ENCODE data around the gene INSL3.

The INSL3 gene

DNA sequence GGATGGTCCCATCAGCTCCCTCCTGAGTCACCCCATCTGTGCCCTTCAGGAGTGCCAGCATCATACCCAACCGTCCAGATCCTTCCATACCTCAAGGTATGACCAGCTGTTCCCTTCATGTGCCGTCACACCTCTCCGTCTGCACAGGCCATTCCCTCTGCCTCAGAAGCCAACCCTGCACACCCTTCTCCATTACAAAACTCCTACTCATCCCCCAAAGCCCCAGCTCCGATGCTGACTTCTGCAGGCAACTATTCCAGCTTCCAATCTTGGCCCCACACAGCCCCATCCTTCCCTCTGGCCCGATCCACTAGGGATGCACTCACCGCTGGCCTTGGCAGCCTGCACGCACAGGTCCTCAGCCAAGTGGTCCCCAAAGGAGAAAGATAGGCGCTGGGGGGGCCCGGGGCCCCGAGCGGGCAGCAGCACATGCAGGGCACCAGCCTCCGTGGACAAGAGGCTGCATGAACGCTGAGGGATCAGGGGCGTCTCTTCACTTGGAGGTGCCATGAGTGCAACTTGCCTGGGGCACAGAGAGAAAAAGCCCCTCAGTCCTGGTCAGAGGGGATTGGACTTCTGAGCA is 22.7 kb upstream of the INSL3 start:
- no peaks in the 10 kb centered on the region for H3K36me3 ChIP-seq (ENCODE audit: control insufficient read depth in 1 of 2, insufficient read depth in 2 of 2, low read depth in 1 of 2, low read length in 2 of 2)
- no peak overlapping the region for H3K4me3 ChIP-seq (ENCODE audit: insufficient read depth in 1 of 2, low read depth in 1 of 2, low read length in 2 of 2)
- H3K79me1 ChIP-seq (replicated peaks; ENCODE audit: low read length, poor library complexity, severe bottlenecking) = no peaks in the 10 kb centered on the region
- WGBS = 89% methylated on average over 14 of the region's 14 CpGs
- no peak overlapping the region for H4K8ac ChIP-seq (ENCODE audit: low read length)
- no peak overlapping the region for H2AFZ ChIP-seq (ENCODE audit: low read depth, low read length)
- H2AK5ac ChIP-seq (ENCODE audit: low read length, severe bottlenecking) = no peak overlapping the region
- H3K4me1 ChIP-seq (ENCODE audit: control insufficient read depth, insufficient read depth, low read depth, low read length) = peaks cover 22% of the 10 kb centered on the region
- H3K9me3 ChIP-seq (ENCODE audit: control insufficient read depth, low read length) = no peaks in the 10 kb centered on the region
- no peak overlapping the region for H3K27ac ChIP-seq (ENCODE audit: low read length, poor library complexity, severe bottlenecking)
- no peak overlapping the region for H3K18ac ChIP-seq (ENCODE audit: low read depth in 1 of 2, low read length in 2 of 2)
- no peak overlapping the region for H2BK5ac ChIP-seq (ENCODE audit: low read depth, low read length, poor library complexity, severe bottlenecking)
- H3K4ac ChIP-seq (ENCODE audit: low read depth in 1 of 2, low read length in 2 of 2) = no peak overlapping the region
- H4K91ac ChIP-seq (ENCODE audit: low read length) = no peak overlapping the region
- H2BK15ac ChIP-seq (ENCODE audit: low read depth, poor library complexity, severe bottlenecking) = no peak overlapping the region
- H3K4me2 ChIP-seq (ENCODE audit: low read length, poor library complexity, severe bottlenecking) = no peak overlapping the region
- H3K9ac ChIP-seq (ENCODE audit: low read length) = no peak overlapping the region
- no peak overlapping the region for H2BK12ac ChIP-seq (ENCODE audit: low read length in 2 of 2)
- no peak overlapping the region for H3K14ac ChIP-seq (ENCODE audit: low read length in 2 of 2)
- DNase-seq = no peak
- H2BK120ac ChIP-seq (ENCODE audit: low read depth, low read length) = no peak overlapping the region
- no peak overlapping the region for H3K23ac ChIP-seq (ENCODE audit: low read length in 2 of 2)
- peaks cover 35 to 48% of the 10 kb centered on the region in 2 experiments for H3K27me3 ChIP-seq (ENCODE audit: control insufficient read depth in 1 of 2, insufficient read depth in 1 of 2, low read length in 2 of 2)

DNA sequence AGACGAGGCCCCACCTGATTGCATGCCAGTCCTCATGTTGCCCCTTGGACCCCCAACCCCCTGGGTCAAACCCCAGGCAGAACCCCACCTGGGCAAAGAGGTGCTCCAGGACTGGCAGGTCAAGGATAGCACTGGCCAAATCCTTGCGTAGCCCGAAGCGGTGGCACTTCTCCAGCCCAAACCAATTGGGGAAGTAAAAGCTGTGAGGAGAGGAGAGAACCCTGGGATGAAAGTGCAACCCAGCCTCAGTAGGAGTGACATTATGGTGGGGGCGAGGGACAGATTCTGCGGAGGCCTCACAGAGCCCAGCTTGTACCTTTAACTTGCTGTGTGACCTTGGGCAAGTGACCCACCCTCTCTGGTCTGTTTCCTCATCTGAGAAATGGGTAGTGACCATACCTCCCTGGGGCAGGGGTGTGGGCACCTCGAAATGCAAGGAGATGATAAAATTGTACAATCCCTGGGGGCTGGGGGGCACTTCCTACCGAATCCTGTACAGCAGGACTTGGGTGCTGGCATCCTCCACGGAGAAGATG is 22.0 kb upstream of the INSL3 start:
- no peak overlapping the region for H2AFZ ChIP-seq (ENCODE audit: low read depth, low read length)
- H3K9me3 ChIP-seq (ENCODE audit: control insufficient read depth, low read length) = no peaks in the 10 kb centered on the region
- H2BK12ac ChIP-seq (ENCODE audit: low read length in 2 of 2) = no peak overlapping the region
- no peak overlapping the region for H3K27ac ChIP-seq (ENCODE audit: low read length, poor library complexity, severe bottlenecking)
- no peak overlapping the region for H2BK15ac ChIP-seq (ENCODE audit: low read depth, poor library complexity, severe bottlenecking)
- H3K79me1 ChIP-seq (replicated peaks; ENCODE audit: low read length, poor library complexity, severe bottlenecking) = no peaks in the 10 kb centered on the region
- no peaks in the 10 kb centered on the region for H3K36me3 ChIP-seq (ENCODE audit: control insufficient read depth in 1 of 2, insufficient read depth in 2 of 2, low read depth in 1 of 2, low read length in 2 of 2)
- no peak overlapping the region for H3K9ac ChIP-seq (ENCODE audit: low read length)
- H2BK5ac ChIP-seq (ENCODE audit: low read depth, low read length, poor library complexity, severe bottlenecking) = no peak overlapping the region
- H3K4me2 ChIP-seq (ENCODE audit: low read length, poor library complexity, severe bottlenecking) = no peak overlapping the region
- no peak overlapping the region for H3K14ac ChIP-seq (ENCODE audit: low read length in 2 of 2)
- no peak overlapping the region for H2AK5ac ChIP-seq (ENCODE audit: low read length, severe bottlenecking)
- H4K91ac ChIP-seq (ENCODE audit: low read length) = no peak overlapping the region
- no peak overlapping the region for H3K4me3 ChIP-seq (ENCODE audit: insufficient read depth in 1 of 2, low read depth in 1 of 2, low read length in 2 of 2)
- H3K27me3 ChIP-seq (ENCODE audit: control insufficient read depth in 1 of 2, insufficient read depth in 1 of 2, low read length in 2 of 2) = peaks cover 35 to 51% of the 10 kb centered on the region in 2 experiments
- H3K4me1 ChIP-seq (ENCODE audit: control insufficient read depth, insufficient read depth, low read depth, low read length) = peaks cover 22% of the 10 kb centered on the region
- H3K4ac ChIP-seq (ENCODE audit: low read depth in 1 of 2, low read length in 2 of 2) = no peak overlapping the region
- DNase-seq = no peak
- no peak overlapping the region for H4K8ac ChIP-seq (ENCODE audit: low read length)
- H2BK120ac ChIP-seq (ENCODE audit: low read depth, low read length) = no peak overlapping the region
- no peak overlapping the region for H3K23ac ChIP-seq (ENCODE audit: low read length in 2 of 2)
- 84% methylated on average over 9 of the region's 9 CpGs for WGBS
- H3K18ac ChIP-seq (ENCODE audit: low read depth in 1 of 2, low read length in 2 of 2) = no peak overlapping the region

GRCh38 chr19:17842663-17843291 is 21.5 kb upstream of the INSL3 start:
- Histone ChIP-seq H3K4me3 (ENCODE audit: insufficient read depth in 1 of 2, low read depth in 1 of 2, low read length in 2 of 2) (peak overlapping the region; percentile 40 to 63), H3K79me1 (replicated peaks; ENCODE audit: low read length, poor library complexity, severe bottlenecking) (no peaks in the 10 kb centered on the region), H2BK5ac (ENCODE audit: low read depth, low read length, poor library complexity, severe bottlenecking) (no peak overlapping the region), H3K4me2 (ENCODE audit: low read length, poor library complexity, severe bottlenecking) (peak overlapping the region; percentile 62), H3K23ac (ENCODE audit: low read length in 2 of 2) (no peak overlapping the region), H2BK12ac (ENCODE audit: low read length in 2 of 2) (peak overlapping the region in 1 of 2 experiments; percentile 76), H2BK120ac (ENCODE audit: low read depth, low read length) (no peak overlapping the region), H4K8ac (ENCODE audit: low read length) (no peak overlapping the region), H3K27me3 (ENCODE audit: control insufficient read depth in 1 of 2, insufficient read depth in 1 of 2, low read length in 2 of 2) (peaks cover 37 to 51% of the 10 kb centered on the region in 2 experiments), H3K27ac (ENCODE audit: low read length, poor library complexity, severe bottlenecking) (no peak overlapping the region), H4K91ac (ENCODE audit: low read length) (peak overlapping the region; percentile 64), H3K4ac (ENCODE audit: low read depth in 1 of 2, low read length in 2 of 2) (no peak overlapping the region), H2AK5ac (ENCODE audit: low read length, severe bottlenecking) (no peak overlapping the region), H3K4me1 (ENCODE audit: control insufficient read depth, insufficient read depth, low read depth, low read length) (peaks cover 20% of the 10 kb centered on the region), H2AFZ (ENCODE audit: low read depth, low read length) (no peak overlapping the region), H2BK15ac (ENCODE audit: low read depth, poor library complexity, severe bottlenecking) (no peak overlapping the region), H3K9me3 (ENCODE audit: control insufficient read depth, low read length) (no peaks in the 10 kb centered on the region), H3K36me3 (ENCODE audit: control insufficient read depth in 1 of 2, insufficient read depth in 2 of 2, low read depth in 1 of 2, low read length in 2 of 2) (no peaks in the 10 kb centered on the region), H3K18ac (ENCODE audit: low read depth in 1 of 2, low read length in 2 of 2) (peak overlapping the region; percentile 8 to 31), H3K14ac (ENCODE audit: low read length in 2 of 2) (no peak overlapping the region), H3K9ac (ENCODE audit: low read length) (peak overlapping the region; percentile 53)
- 77% methylated on average over 20 of the region's 20 CpGs for WGBS
- DNase-seq = no peak

- Histone ChIP-seq H2BK15ac (ENCODE audit: low read depth, poor library complexity, severe bottlenecking) (peak overlapping the region; percentile 93), H2AK5ac (ENCODE audit: low read length, severe bottlenecking) (no peak overlapping the region), H3K4me3 (ENCODE audit: insufficient read depth in 1 of 2, low read depth in 1 of 2, low read length in 2 of 2) (peak overlapping the region; percentile 40 to 63), H3K23ac (ENCODE audit: low read length in 2 of 2) (peak overlapping the region in 1 of 2 experiments; percentile 16), H2BK120ac (ENCODE audit: low read depth, low read length) (no peak overlapping the region), H4K8ac (ENCODE audit: low read length) (peak overlapping the region; percentile 91), H3K14ac (ENCODE audit: low read length in 2 of 2) (peak overlapping the region in 1 of 2 experiments; percentile 19), H3K9me3 (ENCODE audit: control insufficient read depth, low read length) (no peaks in the 10 kb centered on the region), H3K79me1 (replicated peaks; ENCODE audit: low read length, poor library complexity, severe bottlenecking) (no peaks in the 10 kb centered on the region), H3K27me3 (ENCODE audit: control insufficient read depth in 1 of 2, insufficient read depth in 1 of 2, low read length in 2 of 2) (peaks cover 38 to 51% of the 10 kb centered on the region in 2 experiments), H2AFZ (ENCODE audit: low read depth, low read length) (peak overlapping the region; percentile 79), H3K4me1 (ENCODE audit: control insufficient read depth, insufficient read depth, low read depth, low read length) (peaks cover 17% of the 10 kb centered on the region), H3K18ac (ENCODE audit: low read depth in 1 of 2, low read length in 2 of 2) (peak overlapping the region; percentile 8 to 31), H3K27ac (ENCODE audit: low read length, poor library complexity, severe bottlenecking) (no peak overlapping the region), H2BK5ac (ENCODE audit: low read depth, low read length, poor library complexity, severe bottlenecking) (no peak overlapping the region), H4K91ac (ENCODE audit: low read length) (peak overlapping the region; percentile 82), H3K9ac (ENCODE audit: low read length) (peak overlapping the region; percentile 53), H3K36me3 (ENCODE audit: control insufficient read depth in 1 of 2, insufficient read depth in 2 of 2, low read depth in 1 of 2, low read length in 2 of 2) (no peaks in the 10 kb centered on the region), H3K4ac (ENCODE audit: low read depth in 1 of 2, low read length in 2 of 2) (peak overlapping the region in 1 of 2 experiments; percentile 62), H3K4me2 (ENCODE audit: low read length, poor library complexity, severe bottlenecking) (peak overlapping the region; percentile 62), H2BK12ac (ENCODE audit: low read length in 2 of 2) (peak overlapping the region in 1 of 2 experiments; percentile 7)
- WGBS = 14% methylated on average over 56 of the region's 56 CpGs
- DNase-seq = peak; percentile 86
These were observed 20.7 kb upstream of the INSL3 start for GRCh38 chr19:17841810-17842662.
